ENCODE data around the gene MAP3K1. TPM values are rescaled to one million over a fixed set of nuclear protein-coding genes. Genes with fewer than 3 reads are reported as not detected.

MAP3K1 gene
- total RNA-seq, 2 donors from 2014 or later, result 8.9 to 19.0 TPM

GRCh38 chr5:56876327-56876726, 61.0 kb downstream of the MAP3K1 start:
- no peak for ATAC-seq (ENCODE audit: insufficient number of reproducible peaks, low FRiP score, low read depth)
- H3K4me3 ChIP-seq, result no peak overlapping the region
- H3K36me3 ChIP-seq, result peaks cover 22% of the 10 kb centered on the region
- H3K27ac ChIP-seq, result no peak overlapping the region
- no peaks in the 10 kb centered on the region for H3K4me1 ChIP-seq (ENCODE audit: control insufficient read depth in 1 of 2, low read depth in 2 of 2)
- DNase-seq (ENCODE audit: low spot score), result no peak
- H3K9me3 ChIP-seq, result no peaks in the 10 kb centered on the region
- TF ChIP-seq CTCF (IDR thresholded peaks at IDR 0.05), result no peak
- H3K27me3 ChIP-seq (replicated peaks; ENCODE audit: insufficient read depth), result no peaks in the 10 kb centered on the region

- Histone ChIP-seq H3K36me3 (peaks cover 22% of the 10 kb centered on the region), H3K4me1 (ENCODE audit: control insufficient read depth in 1 of 2, low read depth in 2 of 2) (no peaks in the 10 kb centered on the region), H3K9me3 (no peaks in the 10 kb centered on the region), H3K27me3 (replicated peaks; ENCODE audit: insufficient read depth) (no peaks in the 10 kb centered on the region), H3K27ac (no peak overlapping the region), H3K4me3 (no peak overlapping the region)
- no peak for TF ChIP-seq CTCF (IDR thresholded peaks at IDR 0.05)
- ATAC-seq (ENCODE audit: insufficient number of reproducible peaks, low FRiP score, low read depth) (no peak), DNase-seq (ENCODE audit: low spot score) (no peak)
These were observed 66.2 kb downstream of the MAP3K1 start for GRCh38 chr5:56881571-56881970.

GRCh38 chr5:56893251-56893951, 78.1 kb downstream of the MAP3K1 start:
- no peaks in the 10 kb centered on the region for H3K27me3 ChIP-seq (replicated peaks; ENCODE audit: insufficient read depth)
- H3K4me3 ChIP-seq, result no peak overlapping the region
- ATAC-seq (ENCODE audit: insufficient number of reproducible peaks, low FRiP score, low read depth) (no peak), DNase-seq (ENCODE audit: low spot score) (no peak)
- H3K9me3 ChIP-seq, result no peaks in the 10 kb centered on the region
- peaks cover 3% of the 10 kb centered on the region for H3K36me3 ChIP-seq
- no peaks in the 10 kb centered on the region for H3K4me1 ChIP-seq (ENCODE audit: control insufficient read depth in 1 of 2, low read depth in 2 of 2)
- no peak for TF ChIP-seq CTCF (IDR thresholded peaks at IDR 0.05)
- no peak overlapping the region for H3K27ac ChIP-seq

GRCh38 chr5:56896763-56897162, 81.4 kb downstream of the MAP3K1 start:
- H3K27me3 ChIP-seq (replicated peaks; ENCODE audit: insufficient read depth), result no peaks in the 10 kb centered on the region
- H3K4me3 ChIP-seq, result no peak overlapping the region
- H3K9me3 ChIP-seq, result no peaks in the 10 kb centered on the region
- no peaks in the 10 kb centered on the region for H3K36me3 ChIP-seq
- no peak for DNase-seq (ENCODE audit: low spot score)
- H3K27ac ChIP-seq, result no peak overlapping the region
- no peak for ATAC-seq (ENCODE audit: insufficient number of reproducible peaks, low FRiP score, low read depth)
- TF ChIP-seq CTCF (IDR thresholded peaks at IDR 0.05), result no peak
- no peaks in the 10 kb centered on the region for H3K4me1 ChIP-seq (ENCODE audit: control insufficient read depth in 1 of 2, low read depth in 2 of 2)

GRCh38 chr5:56898213-56898612, 82.9 kb downstream of the MAP3K1 start:
- Histone ChIP-seq H3K9me3 (no peaks in the 10 kb centered on the region), H3K36me3 (no peaks in the 10 kb centered on the region), H3K4me3 (no peak overlapping the region), H3K4me1 (ENCODE audit: control insufficient read depth in 1 of 2, low read depth in 2 of 2) (no peaks in the 10 kb centered on the region), H3K27me3 (replicated peaks; ENCODE audit: insufficient read depth) (no peaks in the 10 kb centered on the region), H3K27ac (no peak overlapping the region)
- DNase-seq (ENCODE audit: low spot score) (no peak), ATAC-seq (ENCODE audit: insufficient number of reproducible peaks, low FRiP score, low read depth) (no peak)
- no peak for TF ChIP-seq CTCF (IDR thresholded peaks at IDR 0.05)

All from thoracic aorta (tissue), 2 donors.